ENCODE data around the gene IFT57. TPM values are rescaled to one million over a fixed set of nuclear protein-coding genes. Genes with fewer than 3 reads are reported as not detected.

Gene IFT57
- total RNA-seq, 1 donor: 74.9 TPM

GRCh38 chr3:108153451-108153981, 68.7 kb downstream of the IFT57 start:
- DNase-seq (ENCODE audit: insufficient read length, low spot score, missing footprints): peak; percentile 56
- peak; percentile 70 for TF ChIP-seq CTCF (IDR thresholded peaks at IDR 0.05; ENCODE audit: extremely low read depth, low read depth, low read length)
- H3K4me2 ChIP-seq (ENCODE audit: insufficient read depth, low read length): peak overlapping the region; percentile 56
- no peaks in the 10 kb centered on the region for H3K36me3 ChIP-seq (ENCODE audit: insufficient read depth, low read length)
- H3K4me3 ChIP-seq (ENCODE audit: insufficient read depth, low read length): no peak overlapping the region
- no peaks in the 10 kb centered on the region for H3K9me3 ChIP-seq (ENCODE audit: low read depth, low read length)
- no peaks in the 10 kb centered on the region for H3K79me2 ChIP-seq (ENCODE audit: insufficient read depth, low read length)
- peak overlapping the region; percentile 62 for H3K27ac ChIP-seq (ENCODE audit: low read depth, low read length)
- peak overlapping the region; percentile 72 for H2AFZ ChIP-seq (ENCODE audit: low read length)
- no peaks in the 10 kb centered on the region for H4K20me1 ChIP-seq (ENCODE audit: insufficient read depth, low read length)
- no peaks in the 10 kb centered on the region for H3K27me3 ChIP-seq (ENCODE audit: insufficient read depth, low read length)
- H3K4me1 ChIP-seq (ENCODE audit: insufficient read depth, low read length): peaks cover 11% of the 10 kb centered on the region

- H4K20me1 ChIP-seq (ENCODE audit: insufficient read depth, low read length): no peaks in the 10 kb centered on the region
- no peak for TF ChIP-seq CTCF (IDR thresholded peaks at IDR 0.05; ENCODE audit: extremely low read depth, low read depth, low read length)
- no peak for DNase-seq (ENCODE audit: insufficient read length, low spot score, missing footprints)
Measured at GRCh38 chr3:108152274-108152673, 70.0 kb downstream of the IFT57 start.

GRCh38 chr3:108150200-108150599, 72.0 kb downstream of the IFT57 start:
- Histone ChIP-seq H3K27me3 (ENCODE audit: insufficient read depth, low read length) (no peaks in the 10 kb centered on the region), H4K20me1 (ENCODE audit: insufficient read depth, low read length) (no peaks in the 10 kb centered on the region), H3K9me3 (ENCODE audit: low read depth, low read length) (no peaks in the 10 kb centered on the region), H3K4me3 (ENCODE audit: insufficient read depth, low read length) (no peak overlapping the region), H3K4me2 (ENCODE audit: insufficient read depth, low read length) (no peak overlapping the region), H2AFZ (ENCODE audit: low read length) (no peak overlapping the region), H3K4me1 (ENCODE audit: insufficient read depth, low read length) (peaks cover 11% of the 10 kb centered on the region), H3K27ac (ENCODE audit: low read depth, low read length) (no peak overlapping the region), H3K36me3 (ENCODE audit: insufficient read depth, low read length) (no peaks in the 10 kb centered on the region), H3K79me2 (ENCODE audit: insufficient read depth, low read length) (no peaks in the 10 kb centered on the region)
- DNase-seq (ENCODE audit: insufficient read length, low spot score, missing footprints): no peak
- TF ChIP-seq CTCF (IDR thresholded peaks at IDR 0.05; ENCODE audit: extremely low read depth, low read depth, low read length): no peak

More at GRCh38 chr3:108152274-108152673, 70.0 kb downstream of the IFT57 start:
- Histone ChIP-seq H3K4me3 (ENCODE audit: insufficient read depth, low read length) (no peak overlapping the region), H3K4me2 (ENCODE audit: insufficient read depth, low read length) (no peak overlapping the region), H3K9me3 (ENCODE audit: low read depth, low read length) (no peaks in the 10 kb centered on the region), H3K4me1 (ENCODE audit: insufficient read depth, low read length) (peaks cover 11% of the 10 kb centered on the region), H3K79me2 (ENCODE audit: insufficient read depth, low read length) (no peaks in the 10 kb centered on the region), H3K27me3 (ENCODE audit: insufficient read depth, low read length) (no peaks in the 10 kb centered on the region), H3K27ac (ENCODE audit: low read depth, low read length) (no peak overlapping the region), H2AFZ (ENCODE audit: low read length) (no peak overlapping the region), H3K36me3 (ENCODE audit: insufficient read depth, low read length) (no peaks in the 10 kb centered on the region)

- DNase-seq (ENCODE audit: insufficient read length, low spot score, missing footprints): no peak
- no peak overlapping the region for H3K4me3 ChIP-seq (ENCODE audit: insufficient read depth, low read length)
- no peaks in the 10 kb centered on the region for H3K9me3 ChIP-seq (ENCODE audit: low read depth, low read length)
- no peaks in the 10 kb centered on the region for H3K4me1 ChIP-seq (ENCODE audit: insufficient read depth, low read length)
- H4K20me1 ChIP-seq (ENCODE audit: insufficient read depth, low read length): no peaks in the 10 kb centered on the region
- H2AFZ ChIP-seq (ENCODE audit: low read length): no peak overlapping the region
- no peaks in the 10 kb centered on the region for H3K79me2 ChIP-seq (ENCODE audit: insufficient read depth, low read length)
- H3K4me2 ChIP-seq (ENCODE audit: insufficient read depth, low read length): no peak overlapping the region
- H3K27ac ChIP-seq (ENCODE audit: low read depth, low read length): no peak overlapping the region
- no peaks in the 10 kb centered on the region for H3K36me3 ChIP-seq (ENCODE audit: insufficient read depth, low read length)
- no peak for TF ChIP-seq CTCF (IDR thresholded peaks at IDR 0.05; ENCODE audit: extremely low read depth, low read depth, low read length)
- H3K27me3 ChIP-seq (ENCODE audit: insufficient read depth, low read length): no peaks in the 10 kb centered on the region
Measured at GRCh38 chr3:108146139-108146538, 76.1 kb downstream of the IFT57 start.
